ENCODE data around the gene ADCY5.

- TF ChIP-seq TAF1 (IDR thresholded peaks at IDR 0.05; ENCODE audit: borderline replicate concordance, insufficient read depth, low read length) (no peak), POLR2AphosphoS5 (IDR thresholded peaks at IDR 0.05; ENCODE audit: low read depth, low read length) (no peak), SIN3A (IDR thresholded peaks at IDR 0.05; ENCODE audit: borderline replicate concordance, insufficient read depth, low read length) (no peak), FOXP2 (optimal IDR thresholded peaks at IDR 0.05; ENCODE audit: borderline replicate concordance, extremely low read depth, extremely low read length, insufficient read depth) (no peak)
- TF ChIP-seq, protein P1, sequence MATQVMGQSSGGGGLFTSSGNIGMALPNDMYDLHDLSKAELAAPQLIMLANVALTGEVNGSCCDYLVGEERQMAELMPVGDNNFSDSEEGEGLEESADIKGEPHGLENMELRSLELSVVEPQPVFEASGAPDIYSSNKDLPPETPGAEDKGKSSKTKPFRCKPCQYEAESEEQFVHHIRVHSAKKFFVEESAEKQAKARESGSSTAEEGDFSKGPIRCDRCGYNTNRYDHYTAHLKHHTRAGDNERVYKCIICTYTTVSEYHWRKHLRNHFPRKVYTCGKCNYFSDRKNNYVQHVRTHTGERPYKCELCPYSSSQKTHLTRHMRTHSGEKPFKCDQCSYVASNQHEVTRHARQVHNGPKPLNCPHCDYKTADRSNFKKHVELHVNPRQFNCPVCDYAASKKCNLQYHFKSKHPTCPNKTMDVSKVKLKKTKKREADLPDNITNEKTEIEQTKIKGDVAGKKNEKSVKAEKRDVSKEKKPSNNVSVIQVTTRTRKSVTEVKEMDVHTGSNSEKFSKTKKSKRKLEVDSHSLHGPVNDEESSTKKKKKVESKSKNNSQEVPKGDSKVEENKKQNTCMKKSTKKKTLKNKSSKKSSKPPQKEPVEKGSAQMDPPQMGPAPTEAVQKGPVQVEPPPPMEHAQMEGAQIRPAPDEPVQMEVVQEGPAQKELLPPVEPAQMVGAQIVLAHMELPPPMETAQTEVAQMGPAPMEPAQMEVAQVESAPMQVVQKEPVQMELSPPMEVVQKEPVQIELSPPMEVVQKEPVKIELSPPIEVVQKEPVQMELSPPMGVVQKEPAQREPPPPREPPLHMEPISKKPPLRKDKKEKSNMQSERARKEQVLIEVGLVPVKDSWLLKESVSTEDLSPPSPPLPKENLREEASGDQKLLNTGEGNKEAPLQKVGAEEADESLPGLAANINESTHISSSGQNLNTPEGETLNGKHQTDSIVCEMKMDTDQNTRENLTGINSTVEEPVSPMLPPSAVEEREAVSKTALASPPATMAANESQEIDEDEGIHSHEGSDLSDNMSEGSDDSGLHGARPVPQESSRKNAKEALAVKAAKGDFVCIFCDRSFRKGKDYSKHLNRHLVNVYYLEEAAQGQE (IDR thresholded peaks at IDR 0.05; ENCODE audit: insufficient read depth in 1 of 2, low read depth in 2 of 2, low read length in 2 of 2), result no peak
Observed at GRCh38 chr3:123422457-123422856, 26.4 kb downstream of the ADCY5 start.

Data from PFSK-1 (cell line).